ENCODE results near the gene CFAP58.

CFAP58 gene

DNA sequence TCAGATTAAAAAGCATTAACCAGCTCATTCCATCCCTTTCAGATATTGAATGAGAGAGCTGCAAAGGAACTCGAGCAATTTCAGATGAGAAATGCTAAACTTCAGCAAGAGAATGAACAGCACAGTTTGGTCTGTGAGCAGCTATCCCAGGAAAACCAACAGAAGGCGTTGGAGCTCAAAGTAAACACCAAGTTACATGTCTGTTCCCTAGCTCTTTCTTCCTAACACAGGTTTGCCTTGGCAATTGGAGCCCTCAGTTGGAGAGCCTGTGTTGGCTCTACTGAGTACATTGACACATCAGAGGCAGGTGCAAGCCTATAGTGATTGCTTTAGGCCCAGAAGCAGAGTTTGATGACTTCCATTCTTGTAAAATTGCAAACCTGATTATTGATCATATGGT, 14.7 kb downstream of the CFAP58 start:
- H3K4me3 Mint-ChIP-seq = no peak overlapping the region
- H3K4me1 Mint-ChIP-seq = no peaks in the 10 kb centered on the region
- ATAC-seq = no peak
- H3K27me3 Mint-ChIP-seq = peaks cover 31% of the 10 kb centered on the region
- H3K27ac Mint-ChIP-seq = no peak overlapping the region
- no peak for DNase-seq
- H3K9me3 Mint-ChIP-seq = no peaks in the 10 kb centered on the region

DNA sequence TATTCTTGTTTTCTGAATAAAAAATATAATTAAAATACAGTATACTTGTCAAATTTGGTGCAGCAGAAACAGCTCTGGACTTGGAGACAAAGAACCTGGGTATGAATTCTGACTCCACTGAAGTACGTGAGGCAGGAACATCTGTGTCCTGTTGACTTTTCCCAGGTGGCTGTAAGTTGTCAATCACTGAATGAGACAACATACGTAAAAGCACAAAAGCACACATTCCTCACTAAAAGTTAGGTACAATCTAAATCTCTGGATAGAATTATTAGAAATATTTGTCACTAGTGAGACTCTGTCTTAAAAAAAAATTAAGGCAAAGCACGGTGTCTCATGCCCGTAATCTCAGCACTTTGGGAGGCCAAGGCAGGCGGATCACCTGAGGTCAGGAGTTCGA, 18.1 kb downstream of the CFAP58 start:
- ATAC-seq (no peak), DNase-seq (no peak)
- Mint-ChIP-seq H3K4me1 (no peaks in the 10 kb centered on the region), H3K4me3 (no peak overlapping the region), H3K27me3 (peaks cover 31% of the 10 kb centered on the region), H3K27ac (no peak overlapping the region), H3K9me3 (no peaks in the 10 kb centered on the region)

DNA sequence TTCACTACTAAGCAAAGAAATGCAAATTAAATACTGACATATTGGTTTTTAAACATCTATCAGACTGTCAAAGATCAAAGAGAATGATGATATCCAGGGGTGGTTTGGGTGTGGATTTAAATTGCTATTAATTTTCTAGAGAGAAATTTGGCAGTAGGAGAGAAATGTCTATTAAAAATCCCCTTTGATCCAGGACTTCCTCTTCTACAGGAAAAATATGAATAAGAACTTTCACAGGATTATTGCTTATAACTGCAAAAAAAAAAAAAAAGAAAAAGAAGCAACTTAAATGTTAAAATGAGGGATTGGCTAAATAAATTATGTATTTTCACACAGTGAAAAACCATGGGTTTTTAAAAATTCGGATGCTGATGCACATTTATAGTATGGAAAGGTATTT, 21.0 kb downstream of the CFAP58 start:
- DNase-seq (no peak), ATAC-seq (no peak)
- H3K4me1 Mint-ChIP-seq = no peaks in the 10 kb centered on the region
- peaks cover 19% of the 10 kb centered on the region for H3K27me3 Mint-ChIP-seq
- H3K27ac Mint-ChIP-seq = no peak overlapping the region
- no peak overlapping the region for H3K4me3 Mint-ChIP-seq
- H3K9me3 Mint-ChIP-seq = no peaks in the 10 kb centered on the region

DNA sequence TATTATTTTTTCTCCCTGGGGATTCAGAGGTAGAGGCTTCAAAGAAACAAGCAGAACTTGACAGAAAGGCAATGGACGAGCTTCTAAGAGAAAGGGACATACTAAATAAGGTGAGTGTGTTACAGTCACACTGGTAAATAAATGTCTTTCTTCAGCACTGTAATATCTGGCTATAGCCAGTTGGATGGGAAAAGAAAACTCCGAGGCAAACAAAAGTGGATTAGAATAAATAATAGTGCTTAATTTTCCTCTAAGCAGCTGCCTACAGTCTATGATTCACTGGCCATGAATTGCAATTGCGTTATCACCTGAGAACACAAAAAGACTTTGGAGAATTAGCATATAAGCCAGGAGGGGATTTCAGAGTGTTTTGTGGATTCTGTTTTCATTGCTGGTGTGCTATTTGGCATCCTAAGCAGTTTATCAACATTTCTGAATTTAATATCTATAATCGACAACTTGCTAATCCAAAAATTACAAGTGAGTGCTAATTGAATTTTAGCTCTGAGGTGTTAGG, 23.2 kb downstream of the CFAP58 start:
- Mint-ChIP-seq H3K27ac (peak overlapping the region in 1 of 2 donors; percentile 44), H3K27me3 (peaks cover 19% of the 10 kb centered on the region), H3K4me1 (no peaks in the 10 kb centered on the region), H3K4me3 (no peak overlapping the region), H3K9me3 (no peaks in the 10 kb centered on the region)
- no peak for DNase-seq
- ATAC-seq = no peak

DNA sequence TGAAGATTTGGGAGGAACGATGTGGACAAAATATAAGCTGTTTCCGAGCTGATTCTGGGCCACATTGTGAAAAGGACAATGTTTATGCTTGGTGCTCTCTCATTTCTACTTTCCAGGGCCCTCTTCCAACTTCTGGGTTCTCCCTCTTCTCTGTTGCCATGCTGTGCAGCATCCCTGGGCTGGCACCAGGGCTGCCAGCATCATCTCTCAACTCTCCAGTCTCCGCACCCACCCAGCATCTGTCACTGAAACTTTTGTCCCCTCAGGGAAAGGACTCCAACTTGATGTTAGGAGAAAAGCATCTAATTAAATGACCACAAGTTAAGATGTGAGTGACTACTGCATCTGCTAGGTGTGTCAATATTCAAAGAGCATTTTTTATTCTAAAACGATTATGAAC, 26.7 kb downstream of the CFAP58 start:
- Mint-ChIP-seq H3K4me1 (peaks cover 4% of the 10 kb centered on the region), H3K4me3 (no peak overlapping the region), H3K27me3 (peaks cover 22% of the 10 kb centered on the region), H3K9me3 (no peaks in the 10 kb centered on the region), H3K27ac (no peak overlapping the region)
- DNase-seq (no peak), ATAC-seq (no peak)

DNA sequence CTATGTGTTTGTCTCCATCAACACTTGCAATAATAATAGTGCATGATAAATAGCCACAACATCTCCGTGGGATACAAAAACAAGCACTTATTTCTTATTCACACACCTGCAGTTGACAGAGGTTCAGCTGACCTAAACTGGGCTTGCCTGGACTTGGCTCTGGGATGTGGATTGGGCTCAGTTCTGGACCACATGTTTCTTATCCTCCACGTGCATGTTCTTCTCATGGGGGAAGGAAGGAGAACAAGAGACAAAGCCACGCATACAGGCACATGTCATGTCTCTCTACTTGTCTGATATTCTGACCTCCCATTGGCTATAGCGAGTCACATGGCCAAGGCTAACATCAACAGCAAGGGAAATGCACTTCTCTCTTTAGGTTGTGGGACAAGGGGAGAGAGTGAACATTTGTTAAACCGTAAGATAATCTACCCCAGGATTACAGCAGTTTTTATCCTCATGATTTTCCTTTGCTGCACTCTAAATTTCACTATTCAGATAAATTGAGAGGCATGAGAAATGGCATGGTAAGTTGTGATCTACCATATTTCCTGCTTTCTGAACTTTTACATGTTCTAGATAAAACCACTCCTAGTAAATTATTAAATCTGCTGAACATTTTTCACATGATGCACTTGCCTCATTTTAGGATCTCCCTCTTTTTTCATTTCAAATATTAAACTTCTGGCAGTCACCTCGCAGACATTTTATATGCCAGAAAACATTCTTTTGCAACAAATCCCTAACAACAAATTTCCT, 33.7 kb downstream of the CFAP58 start:
- Mint-ChIP-seq H3K27me3 (peaks cover 16% of the 10 kb centered on the region), H3K27ac (no peak overlapping the region), H3K4me3 (no peak overlapping the region), H3K4me1 (peaks cover 21% of the 10 kb centered on the region), H3K9me3 (no peaks in the 10 kb centered on the region)
- ATAC-seq (no peak), DNase-seq (no peak)

DNA sequence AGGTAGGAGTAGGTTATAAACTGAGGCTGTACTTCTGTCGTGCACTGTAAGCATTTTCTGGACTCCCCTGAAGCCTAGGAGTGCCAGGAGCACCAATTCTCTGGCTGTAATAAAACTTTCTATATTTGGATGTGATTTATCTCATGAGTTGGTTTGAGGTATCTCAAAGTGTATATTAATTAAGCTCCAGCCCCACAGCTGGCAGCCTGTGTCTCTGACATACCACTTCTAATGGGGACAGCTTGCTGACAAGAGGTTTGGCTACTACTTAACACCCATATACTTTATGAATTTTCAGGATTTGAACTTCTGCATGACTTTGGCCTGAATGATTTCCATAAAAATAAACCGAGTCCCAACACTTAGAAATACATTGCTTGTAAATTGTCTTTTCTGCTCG, 35.2 kb downstream of the CFAP58 start:
- DNase-seq = no peak
- no peak overlapping the region for H3K27ac Mint-ChIP-seq
- no peak overlapping the region for H3K4me3 Mint-ChIP-seq
- no peaks in the 10 kb centered on the region for H3K9me3 Mint-ChIP-seq
- peaks cover 19% of the 10 kb centered on the region for H3K27me3 Mint-ChIP-seq
- no peak for ATAC-seq
- H3K4me1 Mint-ChIP-seq = peaks cover 21% of the 10 kb centered on the region

DNA sequence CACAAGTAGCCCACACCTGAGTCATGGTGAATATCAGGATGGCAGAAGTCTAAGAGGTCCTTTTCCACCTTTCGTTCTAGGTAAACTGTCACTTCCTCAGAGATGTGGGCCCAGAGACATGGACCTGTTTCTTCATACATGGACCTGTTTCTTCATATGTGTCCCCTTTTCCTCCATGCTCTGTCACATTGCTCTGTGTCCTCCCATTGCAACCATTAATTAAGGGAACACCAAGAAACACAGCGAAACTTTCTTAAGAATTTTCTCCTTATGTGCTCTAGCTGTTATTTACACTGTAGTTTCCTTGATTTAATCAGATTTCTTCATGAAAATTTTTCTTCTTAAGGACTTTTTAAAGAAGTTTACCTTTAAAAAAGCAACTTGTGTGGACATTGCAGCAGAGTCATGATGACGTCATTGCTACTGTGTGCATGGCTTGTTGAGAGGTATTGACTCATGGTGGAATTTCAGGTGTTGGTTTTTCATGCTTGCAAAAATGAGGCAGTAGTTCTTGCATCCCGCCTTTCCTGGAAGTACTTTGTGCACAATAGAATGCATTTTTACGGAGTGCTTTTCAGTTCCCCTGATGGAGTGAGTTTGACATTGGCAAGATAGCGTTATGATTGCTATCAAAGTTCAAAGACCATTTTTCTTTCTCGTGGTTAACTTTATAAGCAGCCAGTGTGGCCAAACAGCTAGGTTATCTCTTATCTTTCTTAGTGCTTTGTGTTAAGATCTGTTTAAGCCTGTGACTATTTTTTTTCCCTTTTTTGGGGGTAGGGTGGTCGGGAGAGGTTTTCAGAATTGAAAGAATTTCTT, 37.7 kb downstream of the CFAP58 start:
- no peaks in the 10 kb centered on the region for H3K9me3 Mint-ChIP-seq
- H3K4me3 Mint-ChIP-seq = no peak overlapping the region
- H3K27me3 Mint-ChIP-seq = peaks cover 8% of the 10 kb centered on the region
- peaks cover 16% of the 10 kb centered on the region for H3K4me1 Mint-ChIP-seq
- DNase-seq = no peak
- peak overlapping the region in 1 of 2 donors; percentile 19 for H3K27ac Mint-ChIP-seq
- no peak for ATAC-seq

DNA sequence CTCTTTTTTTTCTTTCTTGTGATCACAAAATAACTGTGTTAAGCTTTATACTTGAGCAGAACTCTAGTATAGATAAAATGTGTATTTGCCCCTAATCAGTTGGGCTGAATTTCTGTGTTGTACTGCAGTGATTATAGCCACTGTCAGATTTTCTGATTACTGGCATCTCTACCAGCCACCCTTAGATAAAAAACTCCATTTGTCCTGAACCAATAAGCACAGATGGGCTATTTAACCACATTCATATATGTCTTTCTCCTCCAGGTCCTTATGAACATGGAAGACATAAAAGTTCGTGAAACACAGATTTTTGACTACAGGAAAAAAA, 38.3 kb downstream of the CFAP58 start:
- Mint-ChIP-seq H3K27me3 (peaks cover 8% of the 10 kb centered on the region), H3K4me3 (no peak overlapping the region), H3K9me3 (no peaks in the 10 kb centered on the region), H3K4me1 (peaks cover 16% of the 10 kb centered on the region), H3K27ac (no peak overlapping the region)
- ATAC-seq (no peak), DNase-seq (no peak)

DNA sequence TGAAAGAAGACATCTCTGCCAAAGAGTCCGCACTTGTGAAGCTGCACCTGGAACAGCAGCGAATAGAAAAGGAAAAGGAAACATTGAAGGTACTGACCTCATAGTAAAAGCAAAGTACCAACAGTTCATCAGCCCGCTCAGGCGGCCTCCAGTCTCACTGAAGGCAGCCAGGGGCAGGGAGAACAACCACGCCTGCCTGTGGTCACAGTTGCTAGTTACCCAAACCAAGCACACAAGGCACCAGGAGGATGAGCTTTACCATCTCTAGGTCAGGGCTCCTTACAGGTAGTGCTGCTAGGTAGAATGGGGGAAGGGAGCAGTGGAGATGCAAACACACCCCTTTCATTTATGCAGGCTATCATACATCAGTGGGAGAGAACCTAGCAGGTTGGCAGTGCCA, 39.8 kb downstream of the CFAP58 start:
- peaks cover 7% of the 10 kb centered on the region for H3K4me1 Mint-ChIP-seq
- H3K27me3 Mint-ChIP-seq = peaks cover 21% of the 10 kb centered on the region
- H3K27ac Mint-ChIP-seq = no peak overlapping the region
- H3K4me3 Mint-ChIP-seq = no peak overlapping the region
- no peaks in the 10 kb centered on the region for H3K9me3 Mint-ChIP-seq
- DNase-seq = no peak
- ATAC-seq = no peak

DNA sequence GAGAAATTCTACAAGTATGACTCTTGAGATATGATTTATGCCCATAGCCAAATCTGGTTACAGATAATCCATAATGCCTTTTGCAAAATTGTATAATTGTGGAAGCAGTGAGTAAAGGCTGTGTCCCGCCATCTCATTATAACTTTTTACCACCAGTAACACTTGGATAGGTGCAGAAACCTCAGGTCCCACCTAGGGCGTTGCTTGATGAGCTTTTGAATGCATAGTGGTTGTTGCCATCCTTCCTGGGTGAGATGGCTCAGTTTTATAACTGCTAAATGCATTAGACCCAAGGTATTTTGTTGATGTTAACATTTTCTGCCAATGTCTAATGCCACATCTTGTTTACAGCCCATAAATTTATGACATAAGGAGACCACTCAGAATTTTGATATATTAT, 42.9 kb downstream of the CFAP58 start:
- Mint-ChIP-seq H3K4me3 (no peak overlapping the region), H3K4me1 (peaks cover 3% of the 10 kb centered on the region), H3K27ac (no peak overlapping the region), H3K9me3 (no peaks in the 10 kb centered on the region), H3K27me3 (peaks cover 36% of the 10 kb centered on the region)
- ATAC-seq (no peak), DNase-seq (no peak)

DNA sequence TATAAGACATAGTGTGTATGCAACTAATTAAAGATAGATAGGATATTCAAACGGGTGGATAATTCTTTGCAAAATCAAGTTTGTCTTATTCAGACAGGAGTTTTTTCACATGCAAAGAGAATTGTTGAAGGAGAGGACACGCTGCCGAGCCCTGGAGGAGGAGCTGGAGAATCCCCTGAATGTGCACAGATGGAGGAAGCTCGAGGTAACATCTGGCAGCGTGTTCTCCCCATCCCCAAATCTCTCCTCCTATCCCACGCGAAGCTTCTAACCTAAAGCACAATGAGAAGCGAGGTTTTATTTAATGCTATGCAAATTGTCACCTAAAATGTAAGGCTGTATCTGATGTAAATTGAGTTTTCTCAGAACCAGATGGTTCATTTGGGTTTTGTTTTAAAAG, 50.0 kb downstream of the CFAP58 start:
- peaks cover 38% of the 10 kb centered on the region for H3K27me3 Mint-ChIP-seq
- DNase-seq = no peak
- ATAC-seq = no peak
- no peaks in the 10 kb centered on the region for H3K4me1 Mint-ChIP-seq
- H3K9me3 Mint-ChIP-seq = no peaks in the 10 kb centered on the region
- H3K4me3 Mint-ChIP-seq = no peak overlapping the region
- no peak overlapping the region for H3K27ac Mint-ChIP-seq

DNA sequence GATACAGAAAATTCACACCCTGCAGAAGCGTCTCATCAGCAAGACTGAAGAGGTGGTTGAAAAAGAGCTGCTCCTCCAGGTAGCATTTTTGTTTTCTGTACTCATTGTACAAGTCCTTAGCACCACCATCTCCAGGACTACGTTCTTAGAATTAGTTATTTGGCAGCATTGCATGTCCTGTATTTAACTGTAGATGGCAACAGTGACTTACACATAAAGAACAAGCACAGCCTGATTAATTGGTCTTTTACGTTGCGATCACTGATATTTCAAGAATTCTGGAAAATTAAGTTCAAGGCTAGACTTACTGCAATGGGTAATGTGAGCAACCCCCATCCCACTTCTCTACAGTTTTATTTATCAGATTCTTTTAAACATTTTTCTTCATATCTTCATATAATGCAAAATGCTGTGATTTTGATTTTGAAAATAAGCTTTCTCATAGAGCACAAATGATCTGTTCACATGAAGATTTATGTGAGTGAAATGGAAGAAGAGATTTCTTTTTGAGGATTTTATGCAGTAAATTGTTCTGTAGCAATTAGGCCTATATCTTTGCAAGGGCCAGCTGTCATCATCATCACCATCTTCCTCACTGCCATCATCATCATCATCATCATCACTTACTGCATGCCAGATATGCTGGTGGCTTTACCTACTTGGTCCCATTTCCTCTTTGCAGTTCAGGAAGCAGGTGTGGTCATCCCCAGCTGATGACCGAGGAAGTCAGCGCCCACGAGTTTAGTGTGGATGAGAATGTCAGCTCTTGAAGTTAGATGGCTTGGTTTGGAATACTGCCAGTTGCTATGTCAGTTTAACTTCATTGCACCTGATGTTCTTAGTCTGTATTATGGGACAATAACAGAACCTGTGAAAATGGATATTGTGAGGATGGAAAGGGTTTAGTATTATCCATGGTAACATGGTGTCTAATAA, 53.4 kb downstream of the CFAP58 start:
- no peak overlapping the region for H3K4me3 Mint-ChIP-seq
- peaks cover 37% of the 10 kb centered on the region for H3K27me3 Mint-ChIP-seq
- ATAC-seq (no peak), DNase-seq (no peak)
- H3K9me3 Mint-ChIP-seq = no peaks in the 10 kb centered on the region
- H3K4me1 Mint-ChIP-seq = no peaks in the 10 kb centered on the region
- no peak overlapping the region for H3K27ac Mint-ChIP-seq

DNA sequence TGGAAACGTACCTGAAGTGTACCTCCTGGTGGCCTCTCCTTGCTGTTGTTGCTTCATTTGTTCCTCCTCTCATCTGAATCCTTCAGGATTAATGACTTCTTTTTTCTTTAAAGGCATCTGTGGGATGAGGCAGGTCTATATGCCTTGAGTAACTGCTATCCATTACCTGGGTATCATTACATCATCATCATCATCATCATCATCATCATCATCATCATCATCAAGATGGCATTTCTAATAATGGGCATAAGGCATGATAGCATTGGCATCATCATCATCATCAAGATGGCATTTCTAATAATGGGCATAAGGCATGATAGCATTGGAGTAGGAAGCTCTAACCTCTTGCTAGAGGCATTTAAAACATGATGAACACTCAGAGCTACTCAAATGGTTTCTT, 59.9 kb downstream of the CFAP58 start:
- no peaks in the 10 kb centered on the region for H3K9me3 Mint-ChIP-seq
- no peak overlapping the region for H3K4me3 Mint-ChIP-seq
- no peak for DNase-seq
- H3K4me1 Mint-ChIP-seq = no peaks in the 10 kb centered on the region
- no peak for ATAC-seq
- peaks cover 28% of the 10 kb centered on the region for H3K27me3 Mint-ChIP-seq
- H3K27ac Mint-ChIP-seq = no peak overlapping the region

DNA sequence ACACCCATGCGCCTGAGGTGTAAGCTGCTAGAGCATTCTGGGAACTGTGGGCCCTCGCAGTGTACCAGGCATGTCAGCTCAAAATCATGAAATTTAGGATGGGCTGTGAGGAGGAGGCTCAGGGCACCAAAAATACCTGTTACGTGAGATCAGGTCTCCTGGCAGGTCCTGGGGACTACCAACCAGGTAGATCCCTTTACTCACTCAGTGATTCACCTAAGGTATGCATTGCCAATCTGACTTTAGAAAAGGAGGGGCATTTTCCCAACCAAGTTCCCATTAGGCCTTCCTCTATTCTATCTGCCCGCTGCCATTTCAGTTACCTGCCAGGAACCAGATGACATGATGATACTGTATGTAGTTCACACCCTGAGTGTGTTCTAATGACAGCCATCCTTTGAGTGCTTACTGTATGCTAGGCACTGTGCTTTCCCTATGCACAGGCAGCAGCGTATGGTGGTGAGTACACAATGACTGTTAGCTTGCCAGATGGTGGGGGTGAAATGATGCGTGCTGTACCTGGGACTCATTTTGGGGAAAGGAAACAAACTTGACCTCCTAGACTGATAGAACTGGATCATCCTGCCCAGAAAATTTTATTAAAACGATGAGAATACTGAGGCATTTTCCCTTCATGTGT, 62.0 kb downstream of the CFAP58 start:
- H3K27me3 Mint-ChIP-seq = peaks cover 17% of the 10 kb centered on the region
- no peak for ATAC-seq
- H3K4me3 Mint-ChIP-seq = no peak overlapping the region
- DNase-seq = no peak
- no peaks in the 10 kb centered on the region for H3K9me3 Mint-ChIP-seq
- no peaks in the 10 kb centered on the region for H3K4me1 Mint-ChIP-seq
- no peak overlapping the region for H3K27ac Mint-ChIP-seq

Data from stimulated activated naive CD8-positive, alpha-beta T cell treated with anti-CD3 and anti-CD28 coated beads, Interleukin-15, amount 100 ng/mL, for 72 hours (primary cell).